Left lung (tissue), 10 donors: ENCODE results near the gene RASAL2. TPM values are rescaled to one million over a fixed set of nuclear protein-coding genes. Genes with fewer than 3 reads are reported as not detected.

Experiments
- ATAC-seq: fragments of 200-7000 bp; cut with Tn5 transposase; one replicate; pipeline ENCODE4 v1.9.1; 2020; ENCODE audit warnings: moderate library complexity
- DNase-seq, 4 donors: peaks; one replicate each; pipeline ENCODE4 v3.0.0-alpha.2; 2013 to 2020
- H3K27ac ChIP-seq, 2 donors: fragments of 200-600 bp; sonication (generic) in 1 of 2; one replicate each; pipeline versions ENCODE4 v1.5.0 to v1.8.0; 2020 to 2021
- H3K27me3 ChIP-seq, 2 donors: fragments of 200-600 bp; sonication (generic) in 1 of 2; one replicate each; pipeline versions ENCODE4 v1.5.0 to v1.8.0; 2020 to 2021
- H3K36me3 ChIP-seq, 2 donors: fragments of 200-600 bp; sonication (generic) in 1 of 2; one replicate each; pipeline versions ENCODE4 v1.5.0 to v1.8.0; 2020 to 2021
- H3K4me1 ChIP-seq, 2 donors: fragments of 200-600 bp; one replicate each; pipeline ENCODE4 v1.8.0; 2021
- H3K4me3 ChIP-seq, 2 donors: fragments of 200-600 bp; sonication (generic) in 1 of 2; one replicate each; pipeline versions ENCODE4 v1.5.0 to v1.8.0; 2020 to 2021; ENCODE audit warnings: mild to moderate bottlenecking in 1 of 2
- H3K9me3 ChIP-seq, 2 donors: fragments of 200-600 bp; sonication (generic) in 1 of 2; one replicate each; pipeline versions ENCODE4 v1.5.0 to v1.8.0; 2020 to 2021
- intact Hi-C, 2 donors: fragments of 100-400 bp; cut with DNase I; formaldehyde crosslinking; loops; one replicate each; pipeline versions ENCODE4 v1.11.2 to v1.14.2; 2022
- polyA plus RNA-seq, 6 donors: library from polyadenylated mRNA; unstranded; fragments of 120-200 nt; gene quantifications; one replicate each; pipeline ENCODE4 v1.2.1, GENCODE V29; 2013; ENCODE audit not compliant: insufficient read length in 6 of 6
- total RNA-seq, 2 donors: library from RNA; stranded (reverse); fragmentation: NEBNext Ultra II Directional; extraction: Animal tissue kit (Norgen Biotek cat#: 25700); gene quantifications; one replicate each; pipeline ENCODE4 v1.2.1, GENCODE V29; 2021
- TF ChIP-seq, protein P1 (sequence below), 2 donors: fragments of 200-600 bp; sonication (generic) in 1 of 2; IDR thresholded peaks; one replicate each; pipeline versions ENCODE4 v1.5.0 to v1.8.0; 2021; ENCODE audit warnings: antibody characterized with exemption in 2 of 2
- donor health status: DM: no; HTN: yes; CAD: no.
- donor health status: DM: no; HTN: no; CAD: no.

RASAL2 gene
- total and polyA plus RNA-seq, 8 donors: 26.4 to 35.6 (median 29.5) TPM

DNA sequence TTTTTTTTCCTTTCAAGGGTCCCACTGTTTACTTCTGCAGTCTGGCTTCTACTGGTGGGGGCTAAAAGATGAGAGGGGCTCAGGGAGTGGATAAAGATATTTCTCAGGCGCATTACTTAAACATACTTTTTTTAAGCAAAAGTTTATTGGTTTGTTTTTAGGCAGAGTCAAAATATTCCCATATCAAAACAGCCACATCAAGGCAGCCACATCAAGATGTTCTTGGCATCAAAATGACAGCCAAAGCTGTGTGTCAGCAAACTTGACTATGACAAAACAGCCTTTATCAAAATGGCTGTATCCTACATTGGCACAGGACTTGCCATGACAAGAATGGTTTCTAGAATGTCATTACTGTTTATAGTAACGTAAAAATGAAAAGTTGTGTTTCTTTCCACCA, 22.1 kb upstream of the RASAL2 start:
- H3K4me3 ChIP-seq: no peak overlapping the region
- DNase-seq (no peak), ATAC-seq (no peak)
- no peaks in the 10 kb centered on the region for H3K4me1 ChIP-seq
- H3K36me3 ChIP-seq: no peaks in the 10 kb centered on the region
- TF ChIP-seq, protein P1, sequence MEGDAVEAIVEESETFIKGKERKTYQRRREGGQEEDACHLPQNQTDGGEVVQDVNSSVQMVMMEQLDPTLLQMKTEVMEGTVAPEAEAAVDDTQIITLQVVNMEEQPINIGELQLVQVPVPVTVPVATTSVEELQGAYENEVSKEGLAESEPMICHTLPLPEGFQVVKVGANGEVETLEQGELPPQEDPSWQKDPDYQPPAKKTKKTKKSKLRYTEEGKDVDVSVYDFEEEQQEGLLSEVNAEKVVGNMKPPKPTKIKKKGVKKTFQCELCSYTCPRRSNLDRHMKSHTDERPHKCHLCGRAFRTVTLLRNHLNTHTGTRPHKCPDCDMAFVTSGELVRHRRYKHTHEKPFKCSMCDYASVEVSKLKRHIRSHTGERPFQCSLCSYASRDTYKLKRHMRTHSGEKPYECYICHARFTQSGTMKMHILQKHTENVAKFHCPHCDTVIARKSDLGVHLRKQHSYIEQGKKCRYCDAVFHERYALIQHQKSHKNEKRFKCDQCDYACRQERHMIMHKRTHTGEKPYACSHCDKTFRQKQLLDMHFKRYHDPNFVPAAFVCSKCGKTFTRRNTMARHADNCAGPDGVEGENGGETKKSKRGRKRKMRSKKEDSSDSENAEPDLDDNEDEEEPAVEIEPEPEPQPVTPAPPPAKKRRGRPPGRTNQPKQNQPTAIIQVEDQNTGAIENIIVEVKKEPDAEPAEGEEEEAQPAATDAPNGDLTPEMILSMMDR (IDR thresholded peaks at IDR 0.05): no peak
- no peaks in the 10 kb centered on the region for H3K9me3 ChIP-seq
- H3K27me3 ChIP-seq: no peaks in the 10 kb centered on the region
- intact Hi-C loops: no loop called here
- H3K27ac ChIP-seq: no peak overlapping the region

- intact Hi-C loops: no loop called here
- H3K36me3 ChIP-seq: no peaks in the 10 kb centered on the region
- no peak for ATAC-seq
- H3K27me3 ChIP-seq: no peaks in the 10 kb centered on the region
- no peak for DNase-seq
- H3K9me3 ChIP-seq: no peaks in the 10 kb centered on the region
- H3K4me1 ChIP-seq: no peaks in the 10 kb centered on the region
- H3K4me3 ChIP-seq: no peak overlapping the region
- TF ChIP-seq, protein P1 (IDR thresholded peaks at IDR 0.05): no peak
- H3K27ac ChIP-seq: no peak overlapping the region
Measured at GRCh38 chr1:178072326-178072725, 21.6 kb upstream of the RASAL2 start.

- no peak overlapping the region for H3K4me3 ChIP-seq
- ATAC-seq (no peak), DNase-seq (no peak)
- no peak overlapping the region for H3K27ac ChIP-seq
- no peaks in the 10 kb centered on the region for H3K27me3 ChIP-seq
- H3K36me3 ChIP-seq: no peaks in the 10 kb centered on the region
- H3K9me3 ChIP-seq: no peaks in the 10 kb centered on the region
- intact Hi-C loops: no loop called here
- no peaks in the 10 kb centered on the region for H3K4me1 ChIP-seq
- TF ChIP-seq, protein P1 (IDR thresholded peaks at IDR 0.05): no peak
Measured at GRCh38 chr1:178075333-178075732, 18.6 kb upstream of the RASAL2 start.

DNA sequence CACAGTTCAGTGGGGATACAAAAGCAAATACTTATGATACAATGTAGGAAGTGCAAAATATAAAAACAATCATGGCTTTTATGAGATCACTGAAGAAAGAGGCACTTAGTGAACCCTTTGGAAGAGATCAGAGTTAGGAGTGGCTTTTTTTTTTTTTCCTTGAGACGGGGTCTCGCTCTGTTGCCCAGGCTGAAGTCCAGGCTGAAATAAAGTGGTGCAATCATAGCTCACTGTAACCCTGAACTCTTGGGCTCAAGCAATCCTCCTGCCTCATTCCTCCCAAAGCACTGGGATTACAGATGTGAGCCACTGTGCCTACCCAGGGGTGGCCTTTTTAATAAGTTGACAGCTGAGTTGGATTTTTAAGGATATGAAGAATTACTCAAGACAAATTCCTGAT, 17.3 kb upstream of the RASAL2 start:
- Histone ChIP-seq H3K36me3 (no peaks in the 10 kb centered on the region), H3K4me3 (no peak overlapping the region), H3K9me3 (no peaks in the 10 kb centered on the region), H3K27me3 (no peaks in the 10 kb centered on the region), H3K27ac (no peak overlapping the region), H3K4me1 (no peaks in the 10 kb centered on the region)
- DNase-seq (no peak), ATAC-seq (no peak)
- intact Hi-C loops: no loop called here
- TF ChIP-seq, protein P1 (IDR thresholded peaks at IDR 0.05): no peak

- Histone ChIP-seq H3K4me1 (no peaks in the 10 kb centered on the region), H3K36me3 (no peaks in the 10 kb centered on the region), H3K27me3 (no peaks in the 10 kb centered on the region), H3K27ac (no peak overlapping the region), H3K4me3 (no peak overlapping the region), H3K9me3 (no peaks in the 10 kb centered on the region)
- DNase-seq: no peak
- ATAC-seq: no peak
- TF ChIP-seq, protein P1 (IDR thresholded peaks at IDR 0.05): no peak
- intact Hi-C loops: no loop called here
Measured at GRCh38 chr1:178077917-178078316, 16.0 kb upstream of the RASAL2 start.
